ENCODE data around the gene SPATS2L. TPM values are rescaled to one million over a fixed set of nuclear protein-coding genes. Genes with fewer than 3 reads are reported as not detected.
A peak's percentile ranks its signal among the peaks of the same experiment; 100 is the strongest.

The SPATS2L gene
- total and polyA plus RNA-seq, 2 of the 13 experiments (the other 11 are each of a cell fraction or from before 2014, with no cell fraction given): 154 to 212 TPM

- TF ChIP-seq TFE3 (CRISPR knock-in tag; IDR thresholded peaks at IDR 0.05) (peak; percentile 79), NR1H2 (CRISPR knock-in tag; IDR thresholded peaks at IDR 0.05; ENCODE audit: borderline replicate concordance, low read depth) (no peak), ZMYM3 (CRISPR knock-in tag; IDR thresholded peaks at IDR 0.05) (peak; percentile 87), IKZF4 (CRISPR knock-in tag; IDR thresholded peaks at IDR 0.05; ENCODE audit: borderline replicate concordance, low read depth, not compliant biosample characterization) (no peak), WIZ (CRISPR knock-in tag; IDR thresholded peaks at IDR 0.05) (no peak), KAT2B (IDR thresholded peaks at IDR 0.05; ENCODE audit: borderline replicate concordance, low read depth, low read length) (no peak), DRAP1 (CRISPR knock-in tag; IDR thresholded peaks at IDR 0.05) (peak; percentile 81), ESRRA (CRISPR knock-in tag; IDR thresholded peaks at IDR 0.05; ENCODE audit: low read depth) (peak; percentile 21; the same call in 1 of the 2 replicates), ZKSCAN5 (CRISPR knock-in tag; IDR thresholded peaks at IDR 0.05) (0 out of 2 replicates have a peak, but pooled peaks have one; percentile 21), STAT5B (CRISPR knock-in tag; IDR thresholded peaks at IDR 0.05) (peak; percentile 48; the same call in 1 of the 2 replicates), ZNF720 (CRISPR knock-in tag; IDR thresholded peaks at IDR 0.05) (no peak), ZNF280D (CRISPR knock-in tag; IDR thresholded peaks at IDR 0.05) (peak; percentile 74), ZNF567 (CRISPR knock-in tag; IDR thresholded peaks at IDR 0.05; ENCODE audit: borderline replicate concordance) (0 out of 2 replicates have a peak, but pooled peaks have one; percentile 48), ZNF678 (CRISPR knock-in tag; IDR thresholded peaks at IDR 0.05) (no peak), LBX2 (CRISPR knock-in tag; IDR thresholded peaks at IDR 0.05; ENCODE audit: borderline replicate concordance) (no peak), PRDM10 (CRISPR knock-in tag; IDR thresholded peaks at IDR 0.05; ENCODE audit: low read depth) (peak; percentile 67; the same call in 1 of the 2 replicates), SUZ12 (IDR thresholded peaks at IDR 0.05; ENCODE audit: low read depth, low read length) (no peak), GATAD2A (CRISPR knock-in tag; IDR thresholded peaks at IDR 0.05) (peak; percentile 99), GFI1 (CRISPR knock-in tag; IDR thresholded peaks at IDR 0.05; ENCODE audit: borderline replicate concordance) (peak; percentile 62)
Measured at GRCh38 chr2:200318940-200319435, 12.5 kb downstream of the SPATS2L start (continued).
